SK-N-SH (cell line): ENCODE data around the gene GPX2. TPM values are rescaled to one million over a fixed set of nuclear protein-coding genes. Genes with fewer than 3 reads are reported as not detected.

Source experiments
- CTCF ChIA-PET: fragments of 300-600, 350-600 bp; formaldehyde crosslinking; extraction: SDS; loops from one replicate; lab custom pipeline; 2021; lab: Yijun Ruan, JAX
- POLR2A ChIA-PET: fragments of 350-600 bp; sonication (Branson Sonifier 250); formaldehyde crosslinking; extraction: SDS; loops from one replicate; lab custom pipeline; 2020; ENCODE audit warnings: antibody characterized with exemption, inconsistent platforms; lab: Yijun Ruan, JAX
- DNase-seq: peaks from one replicate; pipeline ENCODE4 v3.0.0; 2012
- H2AFZ ChIP-seq: fragments of 200-600 bp; sonication (generic); 2 replicates; pipeline ENCODE4 v1.8.1; 2016; ENCODE audit warnings: antibody characterized with exemption, mild to moderate bottlenecking, low read depth
- H3F3A ChIP-seq: fragments of 200-600 bp; sonication (generic); replicated peaks from 2 replicates; pipeline ENCODE3; 2016; ENCODE audit warnings: antibody characterized with exemption, mild to moderate bottlenecking; ENCODE audit not compliant: insufficient read depth
- H3K27ac ChIP-seq, 2 experiments: fragments of 200-500 bp in 1 of 2; fragments of 200-600 bp in 1 of 2; sonication (Bioruptor generic) in 1 of 2; sonication (generic), shearing (Covaris generic) in 1 of 2; 2 replicates each; pipeline versions ENCODE4 v1.5.1 to v1.6.1; 2014 to 2016; ENCODE audit warnings: low read depth in 2 of 2, inconsistent platforms in 1 of 2, low read length in 1 of 2, mild to moderate bottlenecking in 1 of 2, mixed read lengths in 1 of 2
- H3K27me3 ChIP-seq: fragments of 200-600 bp; sonication (generic), shearing (Covaris generic); 2 replicates; pipeline ENCODE4 v1.6.1; 2016; ENCODE audit warnings: mixed run types; ENCODE audit not compliant: insufficient read depth
- H3K36me3 ChIP-seq, 2 experiments: fragments of 200-500 bp in 1 of 2; fragments of 200-600 bp in 1 of 2; sonication (Bioruptor generic) in 1 of 2; sonication (generic) in 1 of 2; replicated peaks in 1 of 2; 2 replicates each; pipeline versions ENCODE3 to v1.5.1; 2014 to 2016; ENCODE audit warnings: low read length in 1 of 2, mild to moderate bottlenecking in 1 of 2; ENCODE audit not compliant: insufficient read depth in 2 of 2, control insufficient read depth in 1 of 2
- H3K4me1 ChIP-seq, 2 experiments: fragments of 200-500 bp in 1 of 2; fragments of 200-600 bp in 1 of 2; sonication (Bioruptor generic) in 1 of 2; sonication (generic), shearing (Covaris generic) in 1 of 2; 2 replicates each; pipeline versions ENCODE4 v1.5.1 to v1.6.1; 2014 to 2016; ENCODE audit warnings: low read depth in 1 of 2, low read length in 1 of 2, mixed run types in 1 of 2; ENCODE audit not compliant: insufficient read depth in 2 of 2, control insufficient read depth in 1 of 2
- H3K4me2 ChIP-seq: fragments of 200-600 bp; sonication (generic), shearing (Covaris generic); 2 replicates; pipeline ENCODE4 v1.6.1; 2017; ENCODE audit warnings: mixed run types
- H3K4me3 ChIP-seq, 2 experiments: fragments of 200-500 bp in 1 of 2; fragments of 200-600 bp in 1 of 2; sonication (Bioruptor generic) in 1 of 2; sonication (generic), shearing (Covaris generic) in 1 of 2; 2 replicates each; pipeline versions ENCODE4 v1.5.1 to v1.8.1; 2014 to 2016; ENCODE audit warnings: low read depth in 2 of 2, inconsistent platforms in 1 of 2, low read length in 1 of 2, mild to moderate bottlenecking in 1 of 2, mixed read lengths in 1 of 2, moderate library complexity in 1 of 2
- H3K79me2 ChIP-seq: fragments of 200-600 bp; sonication (generic); 2 replicates; pipeline ENCODE4 v1.8.1; 2017; ENCODE audit warnings: mild to moderate bottlenecking; ENCODE audit not compliant: insufficient read depth
- H3K9ac ChIP-seq: fragments of 200-600 bp; sonication (generic); 2 replicates; pipeline ENCODE4 v1.6.1; 2017; ENCODE audit warnings: mixed run types
- H3K9me2 ChIP-seq: fragments of 200-600 bp; sonication (generic); 2 replicates; pipeline ENCODE4 v1.6.1; 2017; ENCODE audit warnings: mixed run types
- H3K9me3 ChIP-seq: fragments of 200-600 bp; sonication (generic); 2 replicates; pipeline ENCODE4 v1.6.1; 2017; ENCODE audit warnings: mixed run types, mild to moderate bottlenecking, moderate library complexity
- H4K20me1 ChIP-seq: fragments of 200-600 bp; sonication (generic); 2 replicates; pipeline ENCODE4 v1.6.1; 2017; ENCODE audit warnings: mild to moderate bottlenecking, mixed run types; ENCODE audit not compliant: insufficient read depth
- CHD2 ChIP-seq: fragments of 150-350 bp; IDR thresholded peaks from 2 replicates; pipeline ENCODE4 v1.6.1; 2018; ENCODE audit warnings: low read length; ENCODE audit not compliant: partially characterized antibody
- CTCF ChIP-seq: fragments of 200-600 bp; sonication (generic); IDR thresholded peaks from 2 replicates; pipeline ENCODE4 v1.6.1; 2017; ENCODE audit warnings: antibody characterized with exemption, mild to moderate bottlenecking, moderate library complexity
- EP300 ChIP-seq, 2 experiments: IDR thresholded peaks; 2 replicates each; pipeline versions ENCODE4 v1.4.0 to v1.6.1; 2012; ENCODE audit warnings: borderline replicate concordance in 1 of 2, low read depth in 1 of 2, low read length in 1 of 2
- EZH2phosphoT487 ChIP-seq: fragments of 200-600 bp; sonication (generic); IDR thresholded peaks from 2 replicates; pipeline ENCODE4 v1.6.1; 2017; ENCODE audit warnings: low read depth, mixed run types, mild to moderate bottlenecking, antibody characterized with exemption, moderate library complexity, borderline replicate concordance
- FOSL2 ChIP-seq: IDR thresholded peaks from 2 replicates; pipeline ENCODE4 v1.4.0; 2012; ENCODE audit warnings: low read depth, mild to moderate bottlenecking, moderate library complexity, borderline replicate concordance
- FOXJ3 ChIP-seq: sonication (generic); formaldehyde crosslinking; IDR thresholded peaks from 2 replicates; pipeline ENCODE4 v1.5.1; 2020; ENCODE audit warnings: mild to moderate bottlenecking, missing genetic modification reagents
- JUND ChIP-seq: IDR thresholded peaks from 2 replicates; pipeline ENCODE4 v1.4.0; 2012
- NFIC ChIP-seq: IDR thresholded peaks from 2 replicates; pipeline ENCODE4 v1.4.0; 2012; ENCODE audit warnings: borderline replicate concordance
- NRF1 ChIP-seq: IDR thresholded peaks from 2 replicates; pipeline ENCODE4 v1.6.1; 2012; ENCODE audit warnings: low read depth, mild to moderate bottlenecking, low read length
- PBX3 ChIP-seq: IDR thresholded peaks from 2 replicates; pipeline ENCODE4; 2012
- POLR2AphosphoS5 ChIP-seq: IDR thresholded peaks from 2 replicates; pipeline ENCODE4 v1.6.1; 2012; ENCODE audit warnings: low read depth, low read length
- RAD21 ChIP-seq: IDR thresholded peaks from 2 replicates; pipeline ENCODE4 v1.6.1; 2012; ENCODE audit warnings: mild to moderate bottlenecking, low read length
- RCOR1 ChIP-seq: fragments of 150-350 bp; IDR thresholded peaks from 2 replicates; pipeline ENCODE4 v1.6.1; 2017; ENCODE audit warnings: antibody characterized with exemption, low read length
- TAF1 ChIP-seq: IDR thresholded peaks from 2 replicates; pipeline ENCODE4 v1.6.1; 2012; ENCODE audit warnings: low read depth, mild to moderate bottlenecking, low read length, moderate library complexity, borderline replicate concordance
- TCF12 ChIP-seq: IDR thresholded peaks from 2 replicates; pipeline ENCODE4 v1.4.0; 2012
- TEAD4 ChIP-seq: IDR thresholded peaks from 2 replicates; pipeline ENCODE4 v1.4.0; 2012; ENCODE audit warnings: mild to moderate bottlenecking, borderline replicate concordance; ENCODE audit not compliant: insufficient read depth
- USF2 ChIP-seq: fragments of 150-350 bp; IDR thresholded peaks from 2 replicates; pipeline ENCODE4 v1.6.1; 2017; ENCODE audit warnings: antibody characterized with exemption, low read length, low read depth, borderline replicate concordance
- YY1 ChIP-seq: IDR thresholded peaks from 2 replicates; pipeline ENCODE4 v1.4.0; 2012; ENCODE audit warnings: low read depth, mild to moderate bottlenecking
- WGBS: methylation state at CpG from one replicate; pipeline ENCODE4 v1.1.6; 2017; ENCODE audit warnings: low lambda C conversion rate; 5-methylcytosine and 5-hydroxymethylcytosine counted together
- polyA plus RNA-seq, 3 experiments: library from polyadenylated mRNA; depleted of rRNA; stranded (reverse); fragments of >200 nt; gene quantifications; 2 replicates each; pipeline ENCODE4 v1.2.3, GENCODE V29; 2012

The GPX2 gene
- polyA plus RNA-seq, 1 of the 3 experiments (the other 2 are of a cell fraction): not detected

- Histone ChIP-seq H3K9ac (no peak overlapping the region), H2AFZ (no peak overlapping the region), H3K4me1 (peaks cover 0 to 14% of the 10 kb centered on the region in 2 experiments; a peak in 1 of 4 replicates), H3K9me3 (no peaks in the 10 kb centered on the region), H3F3A (no peaks in the 10 kb centered on the region), H3K4me3 (no peak overlapping the region), H3K36me3 (peaks cover 0 to 29% of the 10 kb centered on the region in 2 experiments), H3K79me2 (no peaks in the 10 kb centered on the region), H3K27me3 (no peaks in the 10 kb centered on the region), H3K9me2 (no peaks in the 10 kb centered on the region), H3K4me2 (no peak overlapping the region), H4K20me1 (no peaks in the 10 kb centered on the region), H3K27ac (no peak overlapping the region)
- ChIA-PET CTCF (interaction anchor here (1.8 kb wide), 1 partner anchor 56 kb away, joined by 3 read pairs; no protein-coding TSS in a partner anchor), POLR2A (no interaction called here)
- 94% methylated on average over 23 of the region's 28 CpGs for WGBS
- no peak for TF ChIP-seq RCOR1
- TF ChIP-seq POLR2AphosphoS5: no peak
- no peak for TF ChIP-seq CTCF
- no peak for TF ChIP-seq TCF12
- no peak for TF ChIP-seq EP300 (IDR thresholded peaks at IDR 0.05; ENCODE audit: borderline replicate concordance in 1 of 2, low read depth in 1 of 2, low read length in 1 of 2)
- no peak for TF ChIP-seq YY1
- TF ChIP-seq FOSL2: no peak
- no peak for TF ChIP-seq RAD21
- no peak for TF ChIP-seq NRF1
- no peak for TF ChIP-seq USF2
- no peak for TF ChIP-seq PBX3
- no peak for TF ChIP-seq EZH2phosphoT487
- no peak for TF ChIP-seq NFIC
- no peak for TF ChIP-seq TAF1
- TF ChIP-seq JUND: no peak
- TF ChIP-seq TEAD4: no peak
- no peak for TF ChIP-seq CHD2
- no peak for TF ChIP-seq FOXJ3 (CRISPR knock-in tag)
- DNase-seq: no peak
Measured at GRCh38 chr14:64947710-64948611, 5.4 kb upstream of the GPX2 start.
